ENCODE results near the gene LASP1NB.

LASP1NB gene

DNA sequence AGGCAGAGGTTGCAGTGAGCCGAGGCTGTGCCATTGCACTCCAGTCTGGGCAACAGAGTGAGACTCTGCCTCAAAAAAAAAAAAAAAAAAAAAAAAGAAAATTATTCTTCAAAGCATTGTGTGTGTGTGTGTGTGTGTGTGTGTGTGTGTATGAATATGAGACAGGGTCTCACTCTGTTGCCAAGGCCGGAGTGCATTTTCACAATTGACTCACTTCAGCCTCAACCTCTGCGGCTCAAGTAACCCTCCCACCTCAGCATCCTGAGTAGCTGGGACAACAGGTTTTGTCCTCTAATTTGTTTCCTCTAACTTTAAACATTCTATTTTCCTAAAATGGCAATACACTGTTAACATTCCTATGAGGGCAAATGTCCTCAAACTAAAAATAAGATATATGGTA, 34.1 kb downstream of the LASP1NB start:
- CTCF ChIA-PET (ENCODE audit: partially characterized antibody), result interaction anchor here (0.6 to 1.2 kb wide), 2 partner anchors 12 to 1165 kb away, joined by 3 read pairs; no protein-coding TSS in a partner anchor
- H3K79me1 ChIP-seq (ENCODE audit: low read depth, low read length), result no peaks in the 10 kb centered on the region
- no peak overlapping the region for H2BK120ac ChIP-seq (replicated peaks; ENCODE audit: low read depth, low read length)
- WGBS, 2 experiments (ENCODE audit: extremely low coverage in 1 of 2, insufficient coverage in 1 of 2, insufficient read length in 1 of 2, insufficient replicate concordance in 2 of 2, low coverage in 1 of 2, low lambda C conversion rate in 2 of 2, missing lambda C conversion rate in 1 of 2), result 90% methylated on average over 3 of the region's 3 CpGs; no CpG with 5 or more reads in 1 of the 2 experiments
- H2BK12ac ChIP-seq (ENCODE audit: low read depth, low read length), result no peak overlapping the region
- H2BK15ac ChIP-seq (ENCODE audit: low read length), result no peak overlapping the region
- no peak overlapping the region for H2AK5ac ChIP-seq (ENCODE audit: low read depth, low read length)
- H3K36me3 ChIP-seq (ENCODE audit: control insufficient read depth in 2 of 4, insufficient read depth in 4 of 4, low read length in 3 of 4), result no peaks in the 10 kb centered on the region
- no peak overlapping the region for H4K91ac ChIP-seq (replicated peaks; ENCODE audit: insufficient read length, low read length)
- no peak overlapping the region for H3K56ac ChIP-seq (replicated peaks; ENCODE audit: insufficient read length, low read depth, low read length)
- POLR2A ChIA-PET (ENCODE audit: partially characterized antibody), result no interaction called here
- H3K4me2 ChIP-seq (ENCODE audit: insufficient read depth in 1 of 2, low read depth in 2 of 2, low read length in 2 of 2), result no peak overlapping the region
- no peak overlapping the region for H3K14ac ChIP-seq (ENCODE audit: insufficient read length)
- H3K27ac ChIP-seq (ENCODE audit: low read depth, low read length), result no peak overlapping the region
- no peak overlapping the region for H3K18ac ChIP-seq (ENCODE audit: extremely low read depth, low read length)
- no peak overlapping the region for H4K5ac ChIP-seq (ENCODE audit: insufficient read length, low read depth, low read length)
- no peak overlapping the region for H4K8ac ChIP-seq (ENCODE audit: extremely low read depth, insufficient read depth, low read length)
- no peak overlapping the region for H3K23ac ChIP-seq (ENCODE audit: insufficient read length)
- H3K4me3 ChIP-seq (ENCODE audit: extremely low read depth in 1 of 4, insufficient read depth in 2 of 4, low read depth in 3 of 4, low read length in 4 of 4), result no peak overlapping the region
- no peak overlapping the region for H3K4ac ChIP-seq (replicated peaks; ENCODE audit: insufficient read length, low read depth, low read length)
- H3K9me3 ChIP-seq (ENCODE audit: insufficient read depth in 2 of 2, low read depth in 1 of 2, low read length in 1 of 2), result no peaks in the 10 kb centered on the region
- FAIRE-seq, result no peak
- TF ChIP-seq SIRT6 (IDR thresholded peaks at IDR 0.05; ENCODE audit: low read length) (no peak), TCF12 (IDR thresholded peaks at IDR 0.05; ENCODE audit: low read depth, low read length) (no peak), CEBPB (IDR thresholded peaks at IDR 0.05; ENCODE audit: low read depth, low read length) (no peak), CREB1 (IDR thresholded peaks at IDR 0.05) (no peak), GABPA (IDR thresholded peaks at IDR 0.05; ENCODE audit: borderline replicate concordance, insufficient read depth, low read length) (no peak), SRF (IDR thresholded peaks at IDR 0.05; ENCODE audit: low read depth, low read length) (no peak), TAF1 (IDR thresholded peaks at IDR 0.05; ENCODE audit: low read depth, low read length) (no peak), BCL11A (IDR thresholded peaks at IDR 0.05; ENCODE audit: low read depth in 2 of 2, low read length in 2 of 2) (no peak), FOSL1 (IDR thresholded peaks at IDR 0.05; ENCODE audit: insufficient read depth, low read depth, low read length) (no peak), CBX5 (IDR thresholded peaks at IDR 0.05; ENCODE audit: low read depth, low read length) (no peak)
- TF ChIP-seq, protein P1, sequence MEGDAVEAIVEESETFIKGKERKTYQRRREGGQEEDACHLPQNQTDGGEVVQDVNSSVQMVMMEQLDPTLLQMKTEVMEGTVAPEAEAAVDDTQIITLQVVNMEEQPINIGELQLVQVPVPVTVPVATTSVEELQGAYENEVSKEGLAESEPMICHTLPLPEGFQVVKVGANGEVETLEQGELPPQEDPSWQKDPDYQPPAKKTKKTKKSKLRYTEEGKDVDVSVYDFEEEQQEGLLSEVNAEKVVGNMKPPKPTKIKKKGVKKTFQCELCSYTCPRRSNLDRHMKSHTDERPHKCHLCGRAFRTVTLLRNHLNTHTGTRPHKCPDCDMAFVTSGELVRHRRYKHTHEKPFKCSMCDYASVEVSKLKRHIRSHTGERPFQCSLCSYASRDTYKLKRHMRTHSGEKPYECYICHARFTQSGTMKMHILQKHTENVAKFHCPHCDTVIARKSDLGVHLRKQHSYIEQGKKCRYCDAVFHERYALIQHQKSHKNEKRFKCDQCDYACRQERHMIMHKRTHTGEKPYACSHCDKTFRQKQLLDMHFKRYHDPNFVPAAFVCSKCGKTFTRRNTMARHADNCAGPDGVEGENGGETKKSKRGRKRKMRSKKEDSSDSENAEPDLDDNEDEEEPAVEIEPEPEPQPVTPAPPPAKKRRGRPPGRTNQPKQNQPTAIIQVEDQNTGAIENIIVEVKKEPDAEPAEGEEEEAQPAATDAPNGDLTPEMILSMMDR (IDR thresholded peaks at IDR 0.05; ENCODE audit: control extremely low read depth in 1 of 3, insufficient read depth in 1 of 3, low read depth in 1 of 3, low read length in 3 of 3), result no peak
- no peak overlapping the region for H2AFZ ChIP-seq (ENCODE audit: low read length)
- no peaks in the 10 kb centered on the region for H3K27me3 ChIP-seq (replicated peaks in 1 of 4; ENCODE audit: control insufficient read depth in 3 of 4, extremely low read depth in 1 of 4, insufficient read depth in 3 of 4, low read length in 3 of 4)
- H4K20me1 ChIP-seq (replicated peaks in 1 of 2; ENCODE audit: control insufficient read depth in 1 of 2, insufficient read depth in 2 of 2, low read length in 2 of 2), result no peaks in the 10 kb centered on the region
- no peak overlapping the region for H3K9ac ChIP-seq (replicated peaks in 1 of 4; ENCODE audit: extremely low read depth in 1 of 4, low read depth in 3 of 4, low read length in 3 of 4)
- no peak overlapping the region for H2BK20ac ChIP-seq (ENCODE audit: low read length)
- H3K4me1 ChIP-seq (replicated peaks in 1 of 4; ENCODE audit: control insufficient read depth in 3 of 4, insufficient read depth in 4 of 4, low read length in 3 of 4), result no peaks in the 10 kb centered on the region
- H2BK5ac ChIP-seq (ENCODE audit: low read depth, low read length), result no peak overlapping the region
- H3K23me2 ChIP-seq (ENCODE audit: low read depth, low read length), result no peaks in the 10 kb centered on the region
- DNase-seq (ENCODE audit: low read depth in 1 of 2, low spot score in 2 of 2), result no peak
- no peaks in the 10 kb centered on the region for H3K79me2 ChIP-seq (ENCODE audit: control insufficient read depth in 1 of 2, insufficient read depth in 2 of 2, low read length in 2 of 2)
